Measurements from ENCODE around the gene FA2H.
A peak's percentile ranks its signal among the peaks of the same experiment; 100 is the strongest.
"Not testable (repeated sequence)": the region's sequence is repeated elsewhere in the genome, so short reads cannot be mapped to it uniquely, and the experiment has no call there.

FA2H gene

DNA sequence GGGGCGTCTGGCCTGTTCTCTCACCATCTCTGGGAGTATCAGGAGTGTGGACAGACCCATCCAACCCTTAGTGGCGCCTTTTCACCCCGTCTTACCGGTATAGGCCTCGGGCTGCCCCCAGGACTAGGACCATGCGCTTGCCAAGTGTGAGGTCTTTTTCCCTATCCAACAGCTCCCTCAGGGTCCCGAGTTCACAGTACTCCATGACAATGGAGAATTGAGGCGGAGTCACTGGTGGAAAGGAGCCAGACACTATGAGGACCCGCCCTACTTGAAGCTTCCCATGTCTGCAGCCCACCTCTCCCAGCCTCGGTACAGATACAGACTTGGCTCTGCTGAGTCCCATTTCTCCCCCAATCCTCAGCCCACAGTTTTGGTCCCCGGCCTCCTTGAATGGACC, 92.1 kb downstream of the FA2H start:
- DNase-seq, result no peak

DNA sequence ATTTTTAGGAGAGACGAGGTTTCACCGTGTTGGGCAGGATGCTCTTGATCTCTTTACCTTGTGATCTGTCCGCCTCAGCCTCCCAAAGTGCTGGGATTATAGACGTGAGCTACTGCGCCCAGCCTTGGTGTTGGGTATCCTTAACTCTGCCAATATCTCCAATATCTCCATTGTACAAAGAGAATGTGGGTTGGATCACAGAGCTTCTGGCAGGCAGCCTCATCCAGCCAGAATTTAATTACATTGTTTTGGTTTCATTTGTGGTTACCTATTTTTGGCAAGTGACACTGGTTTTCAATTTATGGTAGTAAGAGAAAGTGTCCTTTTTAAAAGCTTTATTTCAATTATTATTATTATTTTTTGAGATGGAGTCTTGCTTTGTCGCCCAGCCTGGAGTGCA, 93.9 kb downstream of the FA2H start:
- DNase-seq, result no peak

- DNase-seq, result no peak
These were observed 94.6 kb downstream of the FA2H start for GRCh38 chr16:74679983-74680382.

- no peak for DNase-seq
These were observed 96.8 kb downstream of the FA2H start for GRCh38 chr16:74677868-74678267.

GRCh38 chr16:74673876-74674275, 100.7 kb downstream of the FA2H start:
- no peak for DNase-seq

GRCh38 chr16:74668877-74669276, 105.7 kb downstream of the FA2H start:
- not testable (repeated sequence) for DNase-seq

- DNase-seq, result peak in 20 of 56 donors; percentile 1 to 20 (median 5)
These were observed 107.3 kb downstream of the FA2H start for GRCh38 chr16:74667255-74667700.

GRCh38 chr16:74666425-74667254, 108.0 kb downstream of the FA2H start, which contains the start of gene RFWD3:
TSS of gene RFWD3 (minus strand) at chr16:74666877. CDS start at chr16:74661449, 5,428 bp downstream.
- DNase-seq, result peak; percentile 60 to 99 (median 96)

GRCh38 chr16:74666010-74666421, 108.6 kb downstream of the FA2H start:
- DNase-seq, result no peak
